CD4-positive, alpha-beta T cell treated with Interleukin-4 for 1 hour (primary cell): Measurements from ENCODE around the gene PROX2.
A peak's percentile ranks its signal among the peaks of the same experiment; 100 is the strongest.

Experiments used
- DNase-seq, 2 donors: peaks; one replicate each; pipeline ENCODE4 v3.0.0-alpha.2; 2020 to 2022

PROX2 gene, protein sequence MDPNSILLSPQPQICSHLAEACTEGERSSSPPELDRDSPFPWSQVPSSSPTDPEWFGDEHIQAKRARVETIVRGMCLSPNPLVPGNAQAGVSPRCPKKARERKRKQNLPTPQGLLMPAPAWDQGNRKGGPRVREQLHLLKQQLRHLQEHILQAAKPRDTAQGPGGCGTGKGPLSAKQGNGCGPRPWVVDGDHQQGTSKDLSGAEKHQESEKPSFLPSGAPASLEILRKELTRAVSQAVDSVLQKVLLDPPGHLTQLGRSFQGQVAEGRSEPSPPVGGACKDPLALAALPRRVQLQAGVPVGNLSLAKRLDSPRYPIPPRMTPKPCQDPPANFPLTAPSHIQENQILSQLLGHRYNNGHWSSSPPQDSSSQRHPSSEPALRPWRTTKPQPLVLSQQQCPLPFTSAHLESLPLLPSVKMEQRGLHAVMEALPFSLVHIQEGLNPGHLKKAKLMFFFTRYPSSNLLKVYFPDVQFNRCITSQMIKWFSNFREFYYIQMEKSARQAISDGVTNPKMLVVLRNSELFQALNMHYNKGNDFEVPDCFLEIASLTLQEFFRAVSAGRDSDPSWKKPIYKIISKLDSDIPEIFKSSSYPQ

GRCh38 chr14:74875941-74876913 is at the start of gene PROX2:
Gene PROX2, minus strand, starts transcription at chr14:74876145. Its CDS starts 12,311 bp downstream, at chr14:74863834.
- peak; percentile 17 to 18 for DNase-seq

GRCh38 chr14:74924061-74924460 is 48.1 kb upstream of the PROX2 start:
- DNase-seq, result no peak

DNA sequence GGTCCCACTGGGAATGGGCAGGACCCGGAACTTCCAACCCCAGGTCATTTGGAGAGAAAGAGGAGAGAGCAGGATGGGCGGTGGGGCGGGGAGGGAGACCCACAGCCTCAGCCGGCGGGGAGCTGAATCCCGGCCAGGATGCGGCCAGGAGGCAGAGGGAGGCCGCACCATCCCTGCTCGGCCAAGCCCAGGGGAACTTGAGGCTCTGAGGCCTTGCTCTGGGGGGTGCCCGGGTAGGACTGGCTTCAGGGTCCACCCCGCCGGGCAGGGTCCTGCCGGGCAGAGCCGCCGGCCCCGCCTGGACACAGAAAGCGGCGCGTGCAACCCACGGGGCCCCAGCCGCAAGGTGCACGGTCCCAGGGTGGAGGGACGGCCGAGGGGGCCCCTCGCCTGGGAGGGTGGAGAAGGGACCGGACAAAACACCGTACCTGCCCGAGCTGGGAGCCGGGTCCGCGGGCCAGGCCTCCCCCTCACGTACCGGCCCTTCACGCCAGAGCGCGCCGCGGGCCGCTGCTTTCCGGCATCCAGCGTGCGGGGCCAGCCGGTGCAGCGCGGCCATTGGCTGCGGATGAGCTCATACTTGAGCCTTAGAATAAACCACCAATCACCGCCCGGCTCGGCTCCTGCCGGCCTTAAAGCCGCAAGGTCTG is 46.9 kb upstream of the PROX2 start, which contains the start of gene RPS6KL1:
Gene RPS6KL1 (minus strand): TSS at position 509 of the 650 bp plus-strand sequence. CDS start 1,719 bp downstream, outside the sequence.
- DNase-seq, result peak; percentile 71 to 75

DNA sequence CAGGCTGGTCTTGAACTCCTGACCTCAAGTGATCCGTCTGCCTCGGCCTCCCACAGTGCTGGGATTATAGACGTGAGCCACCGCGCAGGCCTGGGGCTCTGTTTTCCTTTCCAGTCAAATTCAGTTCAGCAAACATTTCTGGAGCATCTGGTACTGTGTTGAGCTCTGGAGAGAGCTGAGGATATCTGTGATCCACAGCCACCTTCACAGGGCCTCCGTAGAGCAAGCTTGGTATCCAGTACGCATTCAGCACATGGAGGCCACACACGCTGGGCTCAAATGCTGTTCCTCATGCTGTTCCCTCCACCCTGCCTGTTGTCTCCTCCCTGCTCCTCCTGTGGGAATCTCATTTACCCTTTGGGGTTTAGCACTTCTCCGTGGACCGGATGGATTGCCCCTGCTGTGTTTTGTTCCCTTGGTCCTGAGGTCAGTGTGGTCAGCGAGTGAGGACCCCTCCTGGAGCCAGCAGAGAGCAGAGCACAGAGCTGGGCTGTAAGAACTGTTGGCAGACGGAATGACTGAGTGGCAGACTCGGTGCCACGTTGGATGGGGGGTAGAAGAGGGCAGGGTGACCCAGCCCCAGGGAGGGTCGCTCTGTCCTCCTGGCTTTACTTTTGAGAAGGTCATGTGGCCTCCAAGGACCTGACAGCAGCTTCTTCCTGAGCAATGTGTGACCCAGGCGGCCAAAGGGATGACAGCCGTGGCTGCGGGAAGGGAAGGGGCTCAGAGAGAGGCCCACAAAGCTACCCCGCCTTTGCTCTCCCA is 46.2 kb upstream of the PROX2 start:
- DNase-seq, result no peak

DNA sequence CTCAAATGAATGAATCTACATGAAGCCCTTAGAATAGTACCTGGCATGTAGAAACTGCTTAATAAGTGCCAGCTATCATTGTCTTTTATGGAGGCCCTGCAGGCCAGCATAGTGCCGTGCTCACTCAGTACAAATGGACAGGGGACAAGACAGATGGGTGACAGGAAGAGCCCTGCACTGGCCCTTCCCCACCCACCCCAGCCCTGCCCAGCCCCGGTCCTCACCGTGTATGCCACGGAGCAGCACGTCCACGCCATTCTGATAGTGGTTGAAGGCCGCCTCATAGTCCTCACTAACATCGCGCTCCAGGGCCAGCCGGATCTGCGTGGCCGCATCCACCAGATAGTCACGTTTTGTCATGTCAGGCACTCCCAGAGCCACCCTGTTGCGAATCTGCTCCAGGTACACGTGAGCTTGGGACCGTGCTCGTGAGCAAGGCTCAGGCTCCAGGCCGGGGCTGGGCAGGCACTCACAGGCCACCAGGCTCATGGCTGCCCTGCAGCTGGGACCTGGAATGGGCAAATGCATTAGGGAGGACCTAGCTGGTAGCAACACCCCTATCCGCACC is 45.2 kb upstream of the PROX2 start:
- DNase-seq, result no peak

GRCh38 chr14:74920281-74920680 is 44.3 kb upstream of the PROX2 start:
- DNase-seq, result no peak

DNA sequence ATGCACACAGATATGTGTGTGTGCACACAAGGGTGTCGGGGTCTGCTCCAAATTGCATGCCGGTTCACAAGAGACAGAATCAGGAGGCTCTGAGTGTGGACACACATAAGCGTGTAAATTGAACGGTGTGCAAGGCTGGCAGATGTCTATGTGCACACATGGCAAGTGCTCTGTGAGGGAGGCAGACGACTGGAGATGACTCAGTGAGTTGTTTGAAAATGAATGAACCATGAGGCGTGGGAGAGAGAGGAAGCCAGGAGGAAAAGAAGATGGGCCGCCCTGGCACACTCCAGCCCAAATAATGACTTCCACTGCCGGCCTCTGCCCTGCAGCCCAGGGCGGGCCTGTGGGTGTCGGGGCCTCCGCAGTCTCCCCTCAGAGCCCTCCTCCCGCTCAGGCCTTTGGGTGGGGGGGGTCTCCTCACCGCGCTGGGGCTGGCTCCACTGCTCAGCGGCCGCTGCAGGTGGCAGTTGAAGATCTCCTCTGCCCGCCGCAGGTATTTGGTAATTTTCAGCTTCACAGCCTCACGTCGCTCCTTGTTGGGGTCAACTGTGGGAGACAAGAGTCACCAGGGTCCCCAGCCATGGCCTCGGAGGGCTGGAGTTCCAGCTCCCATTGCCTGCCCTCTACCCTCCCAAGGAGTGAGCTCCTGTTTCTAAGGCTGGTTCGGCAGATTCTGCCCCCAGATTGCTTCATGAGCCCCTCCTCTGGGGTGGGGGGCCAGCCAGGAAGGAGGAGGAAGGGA is 43.6 kb upstream of the PROX2 start:
- DNase-seq, result no peak

DNA sequence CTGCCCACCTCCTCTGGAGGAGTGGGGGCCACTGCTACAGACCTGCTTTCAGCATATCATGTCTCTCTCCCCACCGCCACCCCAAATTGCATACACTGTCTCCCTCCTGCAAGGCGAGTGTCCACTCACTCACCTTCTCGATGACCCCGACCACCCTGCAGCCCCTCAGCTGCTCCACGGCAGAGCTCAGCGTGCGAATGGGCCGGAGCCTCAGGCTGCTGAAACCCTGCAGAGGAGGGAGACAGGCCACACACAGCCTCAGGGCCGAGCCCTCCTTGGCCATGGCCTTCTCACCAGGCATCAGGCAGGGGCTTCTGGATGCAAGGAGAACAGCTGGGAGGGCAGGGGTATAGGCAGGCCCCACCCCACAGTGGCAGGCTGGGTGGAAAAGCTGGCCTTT is 42.4 kb upstream of the PROX2 start:
- DNase-seq, result no peak

GRCh38 chr14:74917646-74918081 is 41.7 kb upstream of the PROX2 start:
- DNase-seq, result no peak

DNA sequence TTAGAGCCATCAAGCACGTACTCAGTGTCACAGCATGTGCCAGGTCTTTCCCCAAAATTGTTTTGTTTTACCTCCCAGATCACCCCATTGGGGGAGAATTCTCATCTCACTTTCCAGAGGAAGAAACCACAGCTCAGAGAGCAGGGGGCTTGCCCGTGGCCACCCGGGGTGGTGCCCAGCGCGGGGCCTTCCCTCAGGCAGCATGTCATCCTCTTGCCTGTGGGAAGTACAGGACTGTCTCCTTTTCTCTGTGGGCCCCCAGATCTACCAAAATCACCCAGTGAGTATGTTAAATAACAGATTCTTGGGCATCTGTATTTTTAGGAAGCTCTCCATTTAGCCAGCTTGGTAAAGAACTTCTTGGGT is 41.2 kb upstream of the PROX2 start:
- DNase-seq, result no peak

DNA sequence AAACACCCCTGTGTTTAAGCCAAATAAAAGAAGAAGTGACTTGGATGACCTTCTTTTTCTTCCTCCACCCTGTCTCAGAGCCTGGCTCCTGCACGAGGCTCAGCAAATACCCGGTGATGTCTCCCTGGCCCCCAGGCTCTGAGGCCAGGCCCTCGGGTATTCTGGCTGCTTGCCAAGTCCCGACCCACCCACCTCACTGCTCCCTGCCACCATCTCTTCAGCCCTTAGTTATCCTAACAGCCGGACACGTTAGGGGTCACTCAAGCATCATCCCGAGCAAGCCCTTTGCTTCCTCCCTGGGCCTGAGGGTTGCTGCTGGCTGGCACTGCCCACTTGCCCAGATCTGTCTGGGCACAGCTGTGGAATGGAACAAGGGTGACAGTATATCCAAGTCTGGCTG is 39.9 kb upstream of the PROX2 start:
- DNase-seq, result no peak

GRCh38 chr14:74915426-74915825 is 39.5 kb upstream of the PROX2 start:
- DNase-seq, result no peak

DNA sequence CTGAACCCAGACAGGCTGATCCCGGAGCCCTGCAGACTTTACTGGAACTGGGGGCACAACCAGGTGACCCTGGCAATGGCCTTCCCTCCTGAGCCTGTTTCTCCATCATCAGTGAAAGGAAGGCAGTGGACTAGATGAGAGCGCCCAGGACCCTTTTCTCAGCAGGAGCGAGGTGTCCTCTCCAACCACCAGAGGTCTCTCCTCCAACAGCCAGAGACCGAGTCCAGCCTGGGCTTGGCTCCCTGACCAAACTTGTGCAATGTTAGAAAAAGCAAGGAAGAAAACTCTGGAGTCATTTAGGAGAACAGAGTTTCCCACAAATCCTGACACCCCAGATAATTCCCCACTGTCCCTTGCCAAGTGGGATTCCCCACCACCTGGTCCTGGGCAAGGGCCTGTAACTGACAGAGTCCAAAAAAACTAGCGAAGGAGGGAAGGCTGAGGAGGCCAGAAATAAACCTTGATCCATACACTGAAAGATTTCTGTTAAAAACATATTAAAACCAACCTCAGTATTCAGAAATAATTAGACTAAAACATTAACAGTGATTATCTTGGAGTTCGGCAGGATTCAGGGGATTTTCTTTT is 38.1 kb upstream of the PROX2 start:
- peak; percentile 20 to 21 for DNase-seq

GRCh38 chr14:74913393-74913910 is 37.5 kb upstream of the PROX2 start:
- DNase-seq, result no peak

GRCh38 chr14:74912801-74913200 is 36.9 kb upstream of the PROX2 start:
- DNase-seq, result no peak

GRCh38 chr14:74912111-74912510 is 36.2 kb upstream of the PROX2 start:
- no peak for DNase-seq

- DNase-seq, result no peak
Observed at GRCh38 chr14:74911704-74912103, 35.8 kb upstream of the PROX2 start.

DNA sequence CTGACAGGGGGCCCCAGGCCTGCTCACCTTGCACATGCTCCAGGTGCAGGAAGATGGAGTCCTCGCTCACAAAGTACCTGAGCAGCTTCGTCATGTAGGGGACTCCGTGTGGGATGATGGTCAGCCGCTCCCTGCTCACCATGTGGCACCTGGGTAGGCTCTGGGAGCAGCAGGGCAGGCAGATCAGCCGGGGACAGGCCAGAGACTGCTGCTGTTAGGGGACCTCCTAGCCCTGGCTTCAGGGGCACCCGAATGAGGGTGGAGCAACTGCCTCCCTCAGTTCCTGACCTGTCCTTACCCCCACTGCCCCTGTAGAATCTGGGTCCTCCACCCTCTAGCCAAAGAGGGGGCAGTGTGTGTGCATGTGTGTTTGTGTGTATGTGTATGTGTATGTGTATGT is 35.3 kb upstream of the PROX2 start:
- no peak for DNase-seq

DNA sequence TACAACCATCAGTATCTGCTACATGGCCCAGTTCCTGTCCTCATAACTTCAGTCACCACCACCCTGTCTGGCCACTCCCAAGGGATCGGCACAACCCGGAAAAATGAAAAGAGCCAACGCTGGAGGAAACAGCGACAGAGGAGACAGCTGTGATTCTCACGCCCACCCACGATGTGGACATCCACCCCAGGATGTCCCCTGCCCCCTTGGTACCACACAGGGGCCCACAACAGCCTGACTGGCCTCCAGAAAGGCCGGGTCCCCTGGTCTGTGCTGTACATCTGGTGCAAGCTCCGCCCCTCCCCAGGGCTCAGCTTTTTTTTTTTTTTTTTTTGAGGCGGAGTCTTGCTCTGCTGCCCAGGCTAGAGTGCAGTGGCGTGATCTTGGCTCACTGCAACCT is 34.6 kb upstream of the PROX2 start:
- no peak for DNase-seq

- DNase-seq, result no peak
Observed at GRCh38 chr14:74909911-74910310, 34.0 kb upstream of the PROX2 start.
